Uterus (tissue), 2 donors: ENCODE results near the gene MPC1.

Source experiments
- CTCF ChIP-seq, 4 experiments: fragments of 200-600 bp in 2 of 4; fragments of 450-650 bp in 2 of 4; sonication (generic) in 2 of 4; IDR thresholded peaks; one replicate each; pipeline ENCODE4 v1.5.1; 2016 to 2019; ENCODE audit warnings: antibody characterized with exemption in 4 of 4, mild to moderate bottlenecking in 2 of 4, moderate library complexity in 1 of 4
- POLR2A ChIP-seq, 2 donors: fragments of 450-650 bp; IDR thresholded peaks; one replicate each; pipeline ENCODE4 v1.6.1; 2016; ENCODE audit warnings: antibody characterized with exemption in 2 of 2, mild to moderate bottlenecking in 1 of 2, moderate library complexity in 1 of 2

GRCh38 chr6:166417285-166417691 is 34.5 kb upstream of the MPC1 start:
- TF ChIP-seq CTCF (IDR thresholded peaks at IDR 0.05), result no peak
- no peak for TF ChIP-seq POLR2A (IDR thresholded peaks at IDR 0.05)
